C4-2B (cell line): ENCODE results near the gene FGL2.

Experiments
- CTCF ChIP-seq: fragments of 450-650 bp; conservative IDR thresholded peaks from 2 replicates; pipeline ENCODE4 v1.5.1; 2017; ENCODE audit warnings: mild to moderate bottlenecking
- ZFX ChIP-seq: fragments of 450-650 bp; IDR thresholded peaks from 2 replicates; pipeline ENCODE4 v1.6.1; 2017

DNA sequence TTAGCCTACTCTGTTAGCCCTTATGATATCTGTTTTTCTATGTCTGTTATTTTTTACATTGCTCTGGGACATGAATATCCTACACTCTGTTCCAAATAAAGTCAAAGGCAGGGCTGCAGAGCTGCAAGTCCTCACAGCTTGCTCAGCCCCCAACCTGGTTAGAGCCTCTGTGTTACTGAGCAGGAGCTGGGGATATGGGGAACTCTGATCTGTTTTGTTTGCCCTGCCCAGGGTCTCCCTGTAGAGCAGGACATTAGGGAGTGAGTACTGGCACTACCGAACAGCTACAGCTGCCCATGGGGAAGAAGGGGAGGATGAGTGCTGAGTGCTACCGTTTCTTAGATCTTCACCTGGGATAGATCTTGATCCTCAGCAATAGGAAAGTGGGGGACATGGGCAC is 32.8 kb upstream of the FGL2 start:
- TF ChIP-seq CTCF (no peak), ZFX (no peak)
